Measurements from ENCODE around the gene B4GALT6. TPM values are rescaled to one million over a fixed set of nuclear protein-coding genes. Genes with fewer than 3 reads are reported as not detected.

B4GALT6 gene
- total and polyA plus RNA-seq, 9 of the 15 experiments (the other 6 are each of a cell fraction or from before 2014, with no cell fraction given): 0.03 to 0.27 (median 0.08) TPM

GRCh38 chr18:31581498-31582197 is 102.7 kb downstream of the B4GALT6 start (continued):
- TF ChIP-seq ATF2 (CRISPR knock-in tag; IDR thresholded peaks at IDR 0.05): no peak
- TF ChIP-seq MAFK (IDR thresholded peaks at IDR 0.05; ENCODE audit: low read length): no peak
- TF ChIP-seq MBD2 (IDR thresholded peaks at IDR 0.05; ENCODE audit: borderline replicate concordance, low read depth): no peak
- no peak for TF ChIP-seq ZNF41 (CRISPR knock-in tag; conservative IDR thresholded peaks at IDR 0.05)
- no peak for TF ChIP-seq MCM3 (IDR thresholded peaks at IDR 0.05)

- no peak overlapping the region for H2AFZ ChIP-seq (ENCODE audit: low read depth, low read length)
- H3K27me3 ChIP-seq (ENCODE audit: control insufficient read depth in 2 of 2, insufficient read depth in 2 of 2, low read length in 2 of 2): peaks cover 5 to 6% of the 10 kb centered on the region in 2 experiments; a peak in 2 of 5 replicates
- BruUV-seq (replicated peaks): no TSS peak
- H3K27ac ChIP-seq (ENCODE audit: extremely low read depth, low read depth, low read length): no peak overlapping the region
- POLR2A ChIA-PET: no interaction called here
- H3K9me3 ChIP-seq (replicated peaks; ENCODE audit: control insufficient read depth, insufficient read depth, low read depth, low read length): no peaks in the 10 kb centered on the region
- CTCF ChIA-PET (ENCODE audit: low intra/inter-chr PET ratio): no interaction called here
- no peaks in the 10 kb centered on the region for H4K20me1 ChIP-seq (replicated peaks; ENCODE audit: control insufficient read depth, insufficient read depth, low read length)
- no peak overlapping the region for H3K9ac ChIP-seq (ENCODE audit: insufficient read depth in 1 of 2, low read depth in 2 of 2, low read length in 2 of 2)
- H3K9me1 ChIP-seq (ENCODE audit: control insufficient read depth, insufficient read depth, low read length): no peaks in the 10 kb centered on the region
- FAIRE-seq (no peak), DNase-seq (ENCODE audit: extremely low read depth in 1 of 4, low spot score in 3 of 4) (no peak), ATAC-seq (no peak)
- intact Hi-C loops (cut with micrococcal nuclease): no loop called here
- no peak overlapping the region for H3K4me2 ChIP-seq (ENCODE audit: insufficient read depth, low read length)
- H3K4me3 ChIP-seq: no peak overlapping the region
- H3K79me2 ChIP-seq (ENCODE audit: control insufficient read depth, insufficient read depth, low read length): no peaks in the 10 kb centered on the region
- H3K36me3 ChIP-seq (ENCODE audit: control insufficient read depth, insufficient read depth, low read length): no peaks in the 10 kb centered on the region
- in situ Hi-C loops (cut with MboI): no loop called here
- no peak for TF ChIP-seq ZNF165 (CRISPR knock-in tag; IDR thresholded peaks at IDR 0.05; ENCODE audit: borderline replicate concordance)
- no peak for TF ChIP-seq GMEB1 (CRISPR knock-in tag; IDR thresholded peaks at IDR 0.05)
- TF ChIP-seq TAF9B (IDR thresholded peaks at IDR 0.05; ENCODE audit: partially characterized antibody): no peak
- no peak for TF ChIP-seq CCNT2 (IDR thresholded peaks at IDR 0.05; ENCODE audit: borderline replicate concordance, extremely low read depth, insufficient read length, low read depth, low read length)
- no peak for TF ChIP-seq BRCA1 (IDR thresholded peaks at IDR 0.05)
- TF ChIP-seq BRCA1 (CRISPR knock-in tag; IDR thresholded peaks at IDR 0.05): no peak
- no peak for TF ChIP-seq ZNF589 (CRISPR knock-in tag; IDR thresholded peaks at IDR 0.05; ENCODE audit: low read depth)
- TF ChIP-seq ZNF431 (CRISPR knock-in tag; IDR thresholded peaks at IDR 0.05): no peak
- TF ChIP-seq DPF2 (IDR thresholded peaks at IDR 0.05): no peak
- TF ChIP-seq HNRNPUL1 (IDR thresholded peaks at IDR 0.05; ENCODE audit: low read length): no peak
- TF ChIP-seq TGIF2 (CRISPR knock-in tag; IDR thresholded peaks at IDR 0.05): no peak
- no peak for TF ChIP-seq MLX (CRISPR knock-in tag; conservative IDR thresholded peaks at IDR 0.05)
- no peak for TF ChIP-seq IRF2 (CRISPR knock-in tag; IDR thresholded peaks at IDR 0.05)
- no peak for TF ChIP-seq KLF13 (tag; IDR thresholded peaks at IDR 0.05; ENCODE audit: borderline replicate concordance, low read depth)
- 0% methylated on average over 2 of the region's 2 CpGs for WGBS (ENCODE audit: insufficient coverage, low coverage, missing lambda C conversion rate)
- H3K4me1 ChIP-seq (replicated peaks in 1 of 2; ENCODE audit: control insufficient read depth in 2 of 2, insufficient read depth in 2 of 2, low read length in 2 of 2): no peaks in the 10 kb centered on the region
Observed at GRCh38 chr18:31579375-31579774, 105.0 kb downstream of the B4GALT6 start.
